ENCODE results near the gene C17orf58.

GRCh38 chr17:67995570-67996263 is 552 bp downstream of the C17orf58 start:
- no peak for TF ChIP-seq CTCF (IDR thresholded peaks at IDR 0.05; ENCODE audit: poor library complexity)
- TF ChIP-seq EZH2 (IDR thresholded peaks at IDR 0.05; ENCODE audit: borderline replicate concordance), result no peak

Measured in hepatocyte (in vitro differentiated cells).